ENCODE data around the gene SHF. TPM values are rescaled to one million over a fixed set of nuclear protein-coding genes. Genes with fewer than 3 reads are reported as not detected.
A peak's percentile ranks its signal among the peaks of the same experiment; 100 is the strongest.

Gene SHF
- total RNA-seq, 1 experiment from 2014 or later, result 42.9 TPM

DNA sequence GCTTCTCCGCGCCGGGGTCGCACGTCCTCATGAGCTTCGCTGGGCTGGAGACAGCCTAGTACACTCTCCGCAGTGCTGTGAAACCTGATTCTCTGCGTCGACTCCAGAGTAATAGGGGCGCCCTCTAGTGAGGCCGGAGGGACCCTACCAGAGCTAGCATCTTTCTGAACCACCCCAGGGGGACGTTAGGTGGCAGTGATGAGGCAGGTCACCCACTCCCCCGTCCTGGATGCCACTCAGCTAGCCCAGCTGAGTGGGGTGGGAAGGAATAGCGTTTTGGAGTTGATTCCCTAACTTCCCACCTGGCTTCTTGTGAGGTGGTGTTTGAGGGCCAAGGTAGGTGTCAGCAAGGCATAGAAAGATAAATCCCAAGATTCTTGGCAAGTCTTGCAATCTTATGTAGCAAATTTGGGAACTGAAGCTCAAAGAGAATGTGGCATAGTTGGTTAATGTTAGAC lies 69.6 kb downstream of the SHF start:
- BruUV-seq (replicated peaks), result no TSS peak
- POLR2A ChIA-PET (ENCODE audit: low non-redundant PET), result interaction anchor here (0.8 kb wide), 1 partner anchor 30 kb away, joined by 5 read pairs; no protein-coding TSS in a partner anchor
- H3K27me3 ChIP-seq (replicated peaks; ENCODE audit: insufficient read depth, low read depth, low read length, poor library complexity), result peaks cover 19% of the 10 kb centered on the region
- peaks cover 10% of the 10 kb centered on the region for H3K4me1 ChIP-seq (ENCODE audit: insufficient read depth, low read length, poor library complexity, severe bottlenecking)
- DNase-seq (ENCODE audit: low spot score), result peak; percentile 96
- TF ChIP-seq EZH2 (IDR thresholded peaks at IDR 0.05; ENCODE audit: borderline replicate concordance, low read depth, low read length, poor library complexity, severe bottlenecking), result no peak
- TF ChIP-seq, protein P1, sequence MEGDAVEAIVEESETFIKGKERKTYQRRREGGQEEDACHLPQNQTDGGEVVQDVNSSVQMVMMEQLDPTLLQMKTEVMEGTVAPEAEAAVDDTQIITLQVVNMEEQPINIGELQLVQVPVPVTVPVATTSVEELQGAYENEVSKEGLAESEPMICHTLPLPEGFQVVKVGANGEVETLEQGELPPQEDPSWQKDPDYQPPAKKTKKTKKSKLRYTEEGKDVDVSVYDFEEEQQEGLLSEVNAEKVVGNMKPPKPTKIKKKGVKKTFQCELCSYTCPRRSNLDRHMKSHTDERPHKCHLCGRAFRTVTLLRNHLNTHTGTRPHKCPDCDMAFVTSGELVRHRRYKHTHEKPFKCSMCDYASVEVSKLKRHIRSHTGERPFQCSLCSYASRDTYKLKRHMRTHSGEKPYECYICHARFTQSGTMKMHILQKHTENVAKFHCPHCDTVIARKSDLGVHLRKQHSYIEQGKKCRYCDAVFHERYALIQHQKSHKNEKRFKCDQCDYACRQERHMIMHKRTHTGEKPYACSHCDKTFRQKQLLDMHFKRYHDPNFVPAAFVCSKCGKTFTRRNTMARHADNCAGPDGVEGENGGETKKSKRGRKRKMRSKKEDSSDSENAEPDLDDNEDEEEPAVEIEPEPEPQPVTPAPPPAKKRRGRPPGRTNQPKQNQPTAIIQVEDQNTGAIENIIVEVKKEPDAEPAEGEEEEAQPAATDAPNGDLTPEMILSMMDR (conservative IDR thresholded peaks at IDR 0.05; ENCODE audit: low read depth, low read length), result peak; percentile 100
- intact Hi-C loops (cut with micrococcal nuclease; ENCODE audit: unreplicated experiment), result loop anchor here (5.0 to 10.0 kb wide), 2 partner anchors 146 to 533 kb away; no protein-coding TSS in a partner anchor
- H3K9me3 ChIP-seq (ENCODE audit: low read depth, low read length, poor library complexity, severe bottlenecking), result no peaks in the 10 kb centered on the region
- CTCF ChIA-PET, result interaction anchor here (0.5 to 1.4 kb wide), 20 partner anchors 9 to 546 kb away, joined by 3 to 10 read pairs (median 4); partner anchors contain the start of genes DUOX1, DUOXA1, SORD and TRIM69
- H3K4me3 ChIP-seq (ENCODE audit: low read depth, low read length, poor library complexity, severe bottlenecking), result no peak overlapping the region
- H3K36me3 ChIP-seq (ENCODE audit: insufficient read depth, low read length, poor library complexity, severe bottlenecking), result no peaks in the 10 kb centered on the region
- no peak overlapping the region for H3K27ac ChIP-seq (ENCODE audit: low read depth, low read length, poor library complexity, severe bottlenecking)

DNA sequence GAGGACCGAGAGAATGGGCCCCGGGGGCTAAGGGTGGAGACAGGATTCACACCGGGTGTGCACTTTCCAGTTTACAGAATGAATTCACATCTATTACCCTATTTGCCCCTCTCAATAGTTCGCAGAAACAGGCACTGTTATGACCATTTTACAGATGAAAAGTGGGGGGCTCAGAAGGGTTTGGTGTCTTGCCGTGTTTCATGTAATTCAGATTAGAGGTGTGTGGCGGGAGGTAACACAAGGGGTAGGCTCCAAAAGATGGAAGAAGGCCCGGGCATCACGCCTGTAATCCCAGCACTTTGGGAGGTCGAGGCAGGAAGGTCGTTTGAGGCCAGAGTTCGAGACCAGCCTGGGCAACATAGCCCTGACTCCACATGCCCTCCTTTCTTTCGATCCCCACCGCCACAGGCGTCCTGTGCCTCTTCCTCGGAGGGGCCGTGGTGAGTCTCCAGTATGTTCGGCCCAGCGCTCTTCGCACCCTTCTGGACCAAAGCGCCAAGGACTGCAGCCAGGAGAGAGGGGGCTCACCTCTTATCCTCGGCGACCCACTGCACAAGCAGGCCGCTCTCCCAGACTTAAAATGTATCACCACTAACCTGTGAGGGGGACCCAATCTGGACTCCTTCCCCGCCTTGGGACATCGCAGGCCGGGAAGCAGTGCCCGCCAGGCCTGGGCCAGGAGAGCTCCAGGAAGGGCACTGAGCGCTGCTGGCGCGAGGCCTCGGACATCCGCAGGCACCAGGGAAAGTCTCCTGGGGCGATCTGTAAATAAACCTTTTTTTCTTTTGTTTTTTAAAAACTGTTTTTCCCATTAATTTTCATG lies 70.2 kb downstream of the SHF start:
- H3K27ac ChIP-seq (ENCODE audit: low read depth, low read length, poor library complexity, severe bottlenecking), result no peak overlapping the region
- no peaks in the 10 kb centered on the region for H3K9me3 ChIP-seq (ENCODE audit: low read depth, low read length, poor library complexity, severe bottlenecking)
- no peak for DNase-seq (ENCODE audit: low spot score)
- H3K4me1 ChIP-seq (ENCODE audit: insufficient read depth, low read length, poor library complexity, severe bottlenecking), result peaks cover 12% of the 10 kb centered on the region
- BruUV-seq (replicated peaks), result no TSS peak
- H3K36me3 ChIP-seq (ENCODE audit: insufficient read depth, low read length, poor library complexity, severe bottlenecking), result no peaks in the 10 kb centered on the region
- no peak overlapping the region for H3K4me3 ChIP-seq (ENCODE audit: low read depth, low read length, poor library complexity, severe bottlenecking)
- intact Hi-C loops (cut with micrococcal nuclease; ENCODE audit: unreplicated experiment), result loop anchor here (5.0 to 10.0 kb wide), 2 partner anchors 145 to 533 kb away; no protein-coding TSS in a partner anchor
- H3K27me3 ChIP-seq (replicated peaks; ENCODE audit: insufficient read depth, low read depth, low read length, poor library complexity), result peaks cover 25% of the 10 kb centered on the region
- POLR2A ChIA-PET (ENCODE audit: low non-redundant PET), result interaction anchor here (0.8 kb wide), 1 partner anchor 29 kb away, joined by 5 read pairs; no protein-coding TSS in a partner anchor
- CTCF ChIA-PET, result interaction anchor here (0.7 to 1.4 kb wide), 15 partner anchors 8 to 538 kb away, joined by 3 to 10 read pairs (median 4); partner anchors contain the start of genes DUOX1, DUOXA1, SORD and TRIM69
- no peak for TF ChIP-seq EZH2 (IDR thresholded peaks at IDR 0.05; ENCODE audit: borderline replicate concordance, low read depth, low read length, poor library complexity, severe bottlenecking)
- TF ChIP-seq, protein P1 (conservative IDR thresholded peaks at IDR 0.05; ENCODE audit: low read depth, low read length), result no peak

Other genes with a start within 250 kb of the SHF start
- not detected in 2 replicates for gene TERB2, start 231.3 kb downstream of the SHF start, total RNA-seq (2021)
- gene SORD, start 164.8 kb downstream of the SHF start, total RNA-seq (2021), result 252 and 286 TPM in 2 replicates
- gene DUOX2, start 73.8 kb downstream of the SHF start, total RNA-seq (2021), result 0.98 and 0.99 TPM in 2 replicates
- not detected in 2 replicates for gene DUOXA2, start 73.6 kb downstream of the SHF start, total RNA-seq (2021)
- 0.95 and 1.1 TPM in 2 replicates for gene DUOXA1, start 58.1 kb downstream of the SHF start, total RNA-seq (2021)
- gene DUOX1, start 58.0 kb downstream of the SHF start, total RNA-seq (2021), result 1.4 and 1.7 TPM in 2 replicates
- gene SLC28A2, start 64.3 kb upstream of the SHF start, total RNA-seq (2021), result not detected in 2 replicates
- 9.5 and 11.0 TPM in 2 replicates for gene GATM, start 190.6 kb upstream of the SHF start, total RNA-seq (2021)